ENCODE measurements around the gene EHHADH. TPM values are rescaled to one million over a fixed set of nuclear protein-coding genes. Genes with fewer than 3 reads are reported as not detected.
"Not testable (repeated sequence)": the region's sequence is repeated elsewhere in the genome, so short reads cannot be mapped to it uniquely, and the experiment has no call there.

EHHADH gene
- total RNA-seq, 4 donors from 2014 or later = 4.4 to 21.2 (median 7.6) TPM

GRCh38 chr3:185250247-185250646 is 3.6 kb downstream of the EHHADH start:
- H3K4me3 ChIP-seq (ENCODE audit: low read depth, poor library complexity, severe bottlenecking) = no peak overlapping the region
- DNase-seq (ENCODE audit: low spot score in 2 of 2) = no peak
- intact Hi-C loops (cut with DNase I; ENCODE audit: low total_unique reads) = no loop called here
- TF ChIP-seq POLR2A (IDR thresholded peaks at IDR 0.05) = no peak
- no peak for TF ChIP-seq CTCF (IDR thresholded peaks at IDR 0.05)

- TF ChIP-seq POLR2A (IDR thresholded peaks at IDR 0.05) (no peak), CTCF (IDR thresholded peaks at IDR 0.05) (no peak)
- 87 to 94% methylated on average over 3 of the region's 3 CpGs for WGBS, 2 donors
- intact Hi-C loops (cut with DNase I; ENCODE audit: low total_unique reads) = no loop called here
- DNase-seq (ENCODE audit: low spot score in 2 of 2) = no peak
- no peak overlapping the region for H3K4me3 ChIP-seq (ENCODE audit: low read depth, poor library complexity, severe bottlenecking)
Observed at GRCh38 chr3:185242642-185243041, 11.2 kb downstream of the EHHADH start.

GRCh38 chr3:185236969-185237368 is 16.9 kb downstream of the EHHADH start:
- DNase-seq (ENCODE audit: low spot score in 2 of 2) = no peak
- intact Hi-C loops (cut with DNase I; ENCODE audit: low total_unique reads) = no loop called here
- TF ChIP-seq POLR2A (IDR thresholded peaks at IDR 0.05) (no peak), CTCF (IDR thresholded peaks at IDR 0.05) (no peak)
- H3K4me3 ChIP-seq (ENCODE audit: low read depth, poor library complexity, severe bottlenecking) = no peak overlapping the region

DNA sequence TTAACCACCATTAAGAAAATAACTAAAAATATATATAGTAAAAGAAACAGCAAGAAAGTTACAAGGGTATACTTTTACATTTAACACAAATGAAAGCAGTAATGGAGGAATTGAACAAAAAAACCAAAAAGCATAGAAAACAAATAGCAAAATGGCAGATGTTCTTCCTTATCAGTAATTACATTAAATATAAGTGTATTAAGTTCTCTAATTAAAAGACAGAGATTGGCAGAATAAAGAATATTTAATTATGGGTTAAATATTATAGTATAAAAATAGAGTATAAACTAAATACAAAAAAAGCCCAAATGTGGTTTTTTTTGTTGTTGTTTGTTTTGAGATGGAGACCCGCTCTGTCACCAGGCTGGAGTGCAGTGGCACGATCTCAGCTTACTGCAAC is 20.5 kb downstream of the EHHADH start:
- TF ChIP-seq CTCF (IDR thresholded peaks at IDR 0.05) (no peak), POLR2A (IDR thresholded peaks at IDR 0.05) (no peak)

DNA sequence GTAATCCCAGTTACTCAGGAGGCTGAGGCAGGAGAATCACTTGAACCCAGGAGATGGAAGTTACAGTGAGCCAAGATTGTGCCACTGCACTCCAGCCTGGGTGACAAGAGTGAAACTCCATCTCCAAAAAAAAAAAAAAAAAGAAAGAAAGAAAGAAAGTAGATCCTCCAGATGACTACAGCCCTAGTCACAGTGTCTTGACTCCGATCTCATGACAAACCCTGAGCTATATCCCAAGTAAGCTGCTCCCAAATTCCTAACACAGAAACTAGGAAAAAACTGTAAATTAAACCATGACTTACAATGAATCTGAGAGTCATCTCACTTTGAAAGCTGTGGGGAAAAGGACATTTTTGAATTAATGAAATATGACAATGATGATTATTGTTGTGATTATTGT is 27.3 kb downstream of the EHHADH start:
- WGBS, 2 donors = 100% methylated on average over 1 of the region's 1 CpG
- H3K4me3 ChIP-seq (ENCODE audit: low read depth, poor library complexity, severe bottlenecking); intact Hi-C loops (cut with DNase I; ENCODE audit: low total_unique reads); DNase-seq (ENCODE audit: low spot score in 2 of 2): not testable (repeated sequence)

More for the DNA sequence above, 20.5 kb downstream of the EHHADH start:
- WGBS, 2 donors = 96 to 98% methylated on average over 2 of the region's 2 CpGs
- no peak for DNase-seq (ENCODE audit: low spot score in 2 of 2)
- H3K4me3 ChIP-seq (ENCODE audit: low read depth, poor library complexity, severe bottlenecking) = no peak overlapping the region
- intact Hi-C loops (cut with DNase I; ENCODE audit: low total_unique reads) = no loop called here

GRCh38 chr3:185225523-185225922 is 28.3 kb downstream of the EHHADH start:
- DNase-seq (ENCODE audit: low spot score in 2 of 2) = no peak
- TF ChIP-seq CTCF (IDR thresholded peaks at IDR 0.05) (no peak), POLR2A (IDR thresholded peaks at IDR 0.05) (no peak)
- no peak overlapping the region for H3K4me3 ChIP-seq (ENCODE audit: low read depth, poor library complexity, severe bottlenecking)
- intact Hi-C loops (cut with DNase I; ENCODE audit: low total_unique reads) = no loop called here

All from lower leg skin (tissue), 4 donors.